Measurements from ENCODE around the gene KLHL22. TPM values are rescaled to one million over a fixed set of nuclear protein-coding genes. Genes with fewer than 3 reads are reported as not detected.

Gene KLHL22
- total and polyA plus RNA-seq, 2 donors (not counting 3 experiments of a cell fraction or from before 2014, with no cell fraction given): 24.2 to 33.6 TPM

DNA sequence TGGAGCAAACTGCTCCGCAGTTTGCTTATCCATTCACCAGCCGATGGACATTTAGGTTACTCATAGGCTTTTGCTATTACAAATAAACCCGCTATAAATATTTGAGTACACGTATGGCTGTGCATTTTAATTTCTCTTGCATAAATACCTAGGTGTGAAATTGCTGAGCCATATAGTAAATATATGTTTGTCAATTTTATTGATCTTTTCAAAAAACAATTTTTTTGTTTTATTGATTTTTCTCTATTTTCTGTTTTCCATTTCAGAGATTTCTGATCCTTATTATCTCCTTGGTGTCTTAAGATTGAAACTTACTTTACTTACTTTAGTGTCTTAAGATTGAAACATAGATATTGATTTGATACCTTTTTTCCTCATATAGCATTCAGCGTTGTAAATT lies 97.2 kb downstream of the KLHL22 start:
- no peak overlapping the region for H3K9ac ChIP-seq (replicated peaks; ENCODE audit: extremely low read depth, insufficient read depth, low read length)
- POLR2A ChIA-PET: no interaction called here
- dilution Hi-C loops (cut with MboI; ENCODE audit: extremely low pct_ligation_motif_present, low sequenced_read_pairs) (no loop called here), intact Hi-C loops (cut with micrococcal nuclease) (no loop called here)
- H3K27ac ChIP-seq (ENCODE audit: insufficient read depth, low read depth, low read length): no peak overlapping the region
- BruUV-seq (replicated peaks): no TSS peak
- H3K9me1 ChIP-seq (replicated peaks; ENCODE audit: control insufficient read depth, extremely low read depth, insufficient read depth, low read length): no peaks in the 10 kb centered on the region
- H2AFZ ChIP-seq (ENCODE audit: low read depth, low read length): no peak overlapping the region
- H3K36me3 ChIP-seq (ENCODE audit: control insufficient read depth in 2 of 2, extremely low read depth in 1 of 2, insufficient read depth in 2 of 2, low read length in 2 of 2): peaks cover 2 to 9% of the 10 kb centered on the region in 2 experiments
- FAIRE-seq (no peak), DNase-seq (ENCODE audit: low read depth, low spot score) (no peak)
- H3K4me2 ChIP-seq (ENCODE audit: insufficient read depth, low read length): no peak overlapping the region
- CTCF ChIA-PET: interaction anchor here (1.0 to 1.6 kb wide), 2 partner anchors 12 to 20 kb away, joined by 3 to 6 read pairs; no protein-coding TSS in a partner anchor
- no peak for TF ChIP-seq POLR2AphosphoS5 (IDR thresholded peaks at IDR 0.05; ENCODE audit: insufficient read depth, low read depth, low read length)
- no peak for TF ChIP-seq FOS (IDR thresholded peaks at IDR 0.05; ENCODE audit: borderline replicate concordance, insufficient read depth, low read length)
- TF ChIP-seq POLR2A (IDR thresholded peaks at IDR 0.05; ENCODE audit: low read depth, low read length): no peak
- TF ChIP-seq, protein P1, sequence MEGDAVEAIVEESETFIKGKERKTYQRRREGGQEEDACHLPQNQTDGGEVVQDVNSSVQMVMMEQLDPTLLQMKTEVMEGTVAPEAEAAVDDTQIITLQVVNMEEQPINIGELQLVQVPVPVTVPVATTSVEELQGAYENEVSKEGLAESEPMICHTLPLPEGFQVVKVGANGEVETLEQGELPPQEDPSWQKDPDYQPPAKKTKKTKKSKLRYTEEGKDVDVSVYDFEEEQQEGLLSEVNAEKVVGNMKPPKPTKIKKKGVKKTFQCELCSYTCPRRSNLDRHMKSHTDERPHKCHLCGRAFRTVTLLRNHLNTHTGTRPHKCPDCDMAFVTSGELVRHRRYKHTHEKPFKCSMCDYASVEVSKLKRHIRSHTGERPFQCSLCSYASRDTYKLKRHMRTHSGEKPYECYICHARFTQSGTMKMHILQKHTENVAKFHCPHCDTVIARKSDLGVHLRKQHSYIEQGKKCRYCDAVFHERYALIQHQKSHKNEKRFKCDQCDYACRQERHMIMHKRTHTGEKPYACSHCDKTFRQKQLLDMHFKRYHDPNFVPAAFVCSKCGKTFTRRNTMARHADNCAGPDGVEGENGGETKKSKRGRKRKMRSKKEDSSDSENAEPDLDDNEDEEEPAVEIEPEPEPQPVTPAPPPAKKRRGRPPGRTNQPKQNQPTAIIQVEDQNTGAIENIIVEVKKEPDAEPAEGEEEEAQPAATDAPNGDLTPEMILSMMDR (IDR thresholded peaks at IDR 0.05; ENCODE audit: extremely low read depth in 1 of 2, insufficient read depth in 1 of 2, low read depth in 1 of 2, low read length in 2 of 2): no peak
- H4K20me1 ChIP-seq (replicated peaks; ENCODE audit: control insufficient read depth, extremely low read depth, insufficient read depth, low read length): no peaks in the 10 kb centered on the region
- no peak overlapping the region for H3K4me3 ChIP-seq (replicated peaks in 1 of 3; ENCODE audit: insufficient read depth in 1 of 3, low read depth in 1 of 3, low read length in 3 of 3)
- H3K79me2 ChIP-seq (ENCODE audit: control insufficient read depth, insufficient read depth, low read length): peaks cover 4% of the 10 kb centered on the region
- no peaks in the 10 kb centered on the region for H3K27me3 ChIP-seq (ENCODE audit: control insufficient read depth in 2 of 2, insufficient read depth in 2 of 2, low read length in 2 of 2)
- H3K9me3 ChIP-seq (replicated peaks; ENCODE audit: control insufficient read depth, insufficient read depth, low read length): no peaks in the 10 kb centered on the region
- peaks cover 7% of the 10 kb centered on the region for H3K4me1 ChIP-seq (ENCODE audit: control insufficient read depth, extremely low read depth, insufficient read depth, low read length)

DNA sequence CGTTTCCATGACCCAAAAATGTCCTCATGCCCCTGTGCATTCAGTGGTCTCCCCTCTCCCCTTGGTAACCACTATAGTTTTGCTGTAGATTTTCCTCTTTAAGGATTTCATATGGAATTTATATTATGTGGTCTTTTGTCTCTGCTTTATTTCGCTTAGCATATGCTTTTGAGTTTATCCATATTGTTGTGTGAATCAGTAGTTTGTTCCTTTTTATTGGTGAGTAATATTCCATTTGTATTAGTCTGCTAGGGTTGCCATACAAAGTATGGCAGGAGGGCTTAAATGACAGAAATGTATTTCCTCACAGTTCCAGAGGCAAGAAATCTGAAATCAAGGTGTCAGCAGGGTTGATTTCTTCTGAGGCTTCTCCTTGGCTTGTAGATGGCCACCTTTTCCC lies 98.1 kb downstream of the KLHL22 start:
- Histone ChIP-seq H3K9ac (replicated peaks; ENCODE audit: extremely low read depth, insufficient read depth, low read length) (no peak overlapping the region), H3K27ac (ENCODE audit: insufficient read depth, low read depth, low read length) (no peak overlapping the region), H3K9me3 (replicated peaks; ENCODE audit: control insufficient read depth, insufficient read depth, low read length) (no peaks in the 10 kb centered on the region), H3K27me3 (ENCODE audit: control insufficient read depth in 2 of 2, insufficient read depth in 2 of 2, low read length in 2 of 2) (no peaks in the 10 kb centered on the region), H3K36me3 (ENCODE audit: control insufficient read depth in 2 of 2, extremely low read depth in 1 of 2, insufficient read depth in 2 of 2, low read length in 2 of 2) (peaks cover 2 to 6% of the 10 kb centered on the region in 2 experiments), H3K79me2 (ENCODE audit: control insufficient read depth, insufficient read depth, low read length) (peaks cover 4% of the 10 kb centered on the region), H3K4me3 (replicated peaks in 1 of 3; ENCODE audit: insufficient read depth in 1 of 3, low read depth in 1 of 3, low read length in 3 of 3) (no peak overlapping the region), H3K9me1 (replicated peaks; ENCODE audit: control insufficient read depth, extremely low read depth, insufficient read depth, low read length) (no peaks in the 10 kb centered on the region), H4K20me1 (replicated peaks; ENCODE audit: control insufficient read depth, extremely low read depth, insufficient read depth, low read length) (no peaks in the 10 kb centered on the region), H2AFZ (ENCODE audit: low read depth, low read length) (no peak overlapping the region), H3K4me2 (ENCODE audit: insufficient read depth, low read length) (no peak overlapping the region), H3K4me1 (ENCODE audit: control insufficient read depth, extremely low read depth, insufficient read depth, low read length) (peaks cover 7% of the 10 kb centered on the region)
- dilution Hi-C loops (cut with MboI; ENCODE audit: extremely low pct_ligation_motif_present, low sequenced_read_pairs): no loop called here
- TF ChIP-seq EZH2 (IDR thresholded peaks at IDR 0.05; ENCODE audit: borderline replicate concordance, low read depth, low read length, severe bottlenecking) (no peak), POLR2AphosphoS5 (IDR thresholded peaks at IDR 0.05; ENCODE audit: insufficient read depth, low read depth, low read length) (no peak), MYC (IDR thresholded peaks at IDR 0.05; ENCODE audit: low read depth, low read length) (no peak), GATA2 (IDR thresholded peaks at IDR 0.05; ENCODE audit: insufficient read depth, insufficient read length, low read depth, low read length) (no peak), FOS (IDR thresholded peaks at IDR 0.05; ENCODE audit: borderline replicate concordance, insufficient read depth, low read length) (no peak), POLR2A (IDR thresholded peaks at IDR 0.05; ENCODE audit: low read depth, low read length) (no peak), JUN (IDR thresholded peaks at IDR 0.05; ENCODE audit: borderline replicate concordance, insufficient read depth, insufficient read length, low read depth) (no peak)
- TF ChIP-seq, protein P2, sequence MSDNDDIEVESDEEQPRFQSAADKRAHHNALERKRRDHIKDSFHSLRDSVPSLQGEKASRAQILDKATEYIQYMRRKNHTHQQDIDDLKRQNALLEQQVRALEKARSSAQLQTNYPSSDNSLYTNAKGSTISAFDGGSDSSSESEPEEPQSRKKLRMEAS (IDR thresholded peaks at IDR 0.05; ENCODE audit: insufficient read depth, insufficient read length): no peak
- TF ChIP-seq, protein P1 (IDR thresholded peaks at IDR 0.05; ENCODE audit: extremely low read depth in 1 of 2, insufficient read depth in 1 of 2, low read depth in 1 of 2, low read length in 2 of 2): no peak
- BruUV-seq (replicated peaks): no TSS peak
- DNase-seq (ENCODE audit: low read depth, low spot score): no peak
- no peak for FAIRE-seq
- POLR2A ChIA-PET: no interaction called here
- CTCF ChIA-PET: no interaction called here
- intact Hi-C loops (cut with micrococcal nuclease): no loop called here

Data from endothelial cell of umbilical vein (primary cell).